Measurements from ENCODE around the gene CNDP2. TPM values are rescaled to one million over a fixed set of nuclear protein-coding genes. Genes with fewer than 3 reads are reported as not detected.

CNDP2 gene
- total RNA-seq, 1 donor from 2014 or later, result 158 TPM

DNA sequence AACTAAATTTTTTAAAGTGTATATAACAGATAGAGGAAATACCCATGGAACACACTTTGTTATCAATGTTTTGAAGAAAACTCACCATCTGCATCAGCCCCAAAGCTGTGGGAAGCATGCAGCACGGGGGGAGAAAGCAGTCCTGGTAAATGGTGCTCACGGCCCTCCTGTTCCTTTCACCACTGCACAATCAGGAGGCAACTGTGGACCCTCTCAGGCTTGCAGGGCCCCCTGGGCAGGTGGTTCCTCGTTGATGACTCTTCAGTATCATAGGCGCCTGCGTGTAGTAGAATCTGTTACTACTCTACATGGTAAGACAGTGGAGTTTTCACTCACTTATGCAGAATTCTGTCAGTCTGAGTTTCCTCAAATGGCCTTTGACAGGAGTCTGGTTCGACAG lies 33.2 kb downstream of the CNDP2 start:
- H3K9me3 Mint-ChIP-seq, result no peaks in the 10 kb centered on the region
- no peaks in the 10 kb centered on the region for H3K4me1 Mint-ChIP-seq (ENCODE audit: low read depth)
- no peak for DNase-seq (ENCODE audit: low spot score)
- intact Hi-C loops (cut with micrococcal nuclease), result no loop called here
- no peak overlapping the region for H3K27ac Mint-ChIP-seq
- H3K4me3 Mint-ChIP-seq (ENCODE audit: low read depth), result no peak overlapping the region
- H3K27me3 Mint-ChIP-seq (ENCODE audit: low read depth), result peaks cover 18% of the 10 kb centered on the region
- no peaks in the 10 kb centered on the region for H3K36me3 Mint-ChIP-seq (ENCODE audit: low read depth)

DNA sequence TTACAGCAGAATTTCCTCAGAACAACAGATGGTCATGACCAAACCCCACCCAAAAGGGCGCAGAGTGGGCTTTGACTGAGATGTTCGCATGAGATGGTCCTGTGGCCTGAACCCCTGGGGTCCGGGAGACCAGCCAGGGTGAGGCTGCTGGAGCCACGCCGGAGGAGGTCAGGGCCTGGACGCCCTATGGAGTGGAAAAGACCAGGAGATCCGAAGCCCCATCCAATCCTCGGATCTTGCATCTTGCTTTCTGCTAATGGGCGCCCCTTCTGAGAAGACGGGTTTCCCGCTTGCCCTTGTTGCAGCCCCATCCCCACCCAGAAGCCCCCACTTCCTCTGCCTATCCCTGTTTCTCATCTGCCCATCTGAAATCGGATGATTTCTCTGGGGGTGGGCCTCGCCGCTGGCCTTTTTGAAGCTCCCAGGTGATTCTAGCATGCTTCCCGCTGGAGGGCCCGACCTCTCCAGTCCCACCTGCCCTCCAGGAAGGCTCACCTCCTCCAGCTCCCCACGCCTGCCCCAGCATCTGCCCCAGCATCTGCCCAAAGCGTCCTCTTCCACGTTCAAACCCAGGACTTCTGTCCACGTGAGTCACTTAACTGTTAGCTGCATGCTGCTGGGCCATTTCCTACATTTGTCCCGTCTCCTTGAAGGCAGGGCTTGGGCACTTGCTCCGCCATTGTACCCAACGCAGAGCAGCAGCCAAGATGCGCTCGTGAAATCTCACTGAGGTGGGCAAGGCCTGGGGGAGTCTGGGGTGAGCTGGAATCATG lies 33.8 kb downstream of the CNDP2 start:
- no peak for DNase-seq (ENCODE audit: low spot score)
- H3K27ac Mint-ChIP-seq, result no peak overlapping the region
- no peaks in the 10 kb centered on the region for H3K36me3 Mint-ChIP-seq (ENCODE audit: low read depth)
- peaks cover 18% of the 10 kb centered on the region for H3K27me3 Mint-ChIP-seq (ENCODE audit: low read depth)
- intact Hi-C loops (cut with micrococcal nuclease), result no loop called here
- no peaks in the 10 kb centered on the region for H3K9me3 Mint-ChIP-seq
- no peaks in the 10 kb centered on the region for H3K4me1 Mint-ChIP-seq (ENCODE audit: low read depth)
- no peak overlapping the region for H3K4me3 Mint-ChIP-seq (ENCODE audit: low read depth)

DNA sequence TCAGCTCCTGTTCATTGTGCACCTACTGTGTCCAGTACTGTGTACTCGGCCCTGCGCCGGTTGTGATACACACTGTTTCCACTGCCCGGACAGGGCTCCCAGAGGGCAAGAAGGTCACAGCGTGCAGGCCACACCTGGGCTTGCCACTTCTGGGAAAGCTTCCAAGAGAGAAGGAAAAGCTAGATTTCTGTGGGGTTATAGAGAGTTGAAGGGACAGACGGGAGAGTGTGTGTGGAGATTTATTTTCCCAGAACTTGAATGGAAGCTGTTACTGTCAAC lies 34.4 kb downstream of the CNDP2 start:
- Mint-ChIP-seq H3K36me3 (ENCODE audit: low read depth) (no peaks in the 10 kb centered on the region), H3K27ac (no peak overlapping the region), H3K27me3 (ENCODE audit: low read depth) (peaks cover 18% of the 10 kb centered on the region), H3K4me1 (ENCODE audit: low read depth) (no peaks in the 10 kb centered on the region), H3K9me3 (no peaks in the 10 kb centered on the region), H3K4me3 (ENCODE audit: low read depth) (no peak overlapping the region)
- intact Hi-C loops (cut with micrococcal nuclease), result no loop called here
- no peak for DNase-seq (ENCODE audit: low spot score)

DNA sequence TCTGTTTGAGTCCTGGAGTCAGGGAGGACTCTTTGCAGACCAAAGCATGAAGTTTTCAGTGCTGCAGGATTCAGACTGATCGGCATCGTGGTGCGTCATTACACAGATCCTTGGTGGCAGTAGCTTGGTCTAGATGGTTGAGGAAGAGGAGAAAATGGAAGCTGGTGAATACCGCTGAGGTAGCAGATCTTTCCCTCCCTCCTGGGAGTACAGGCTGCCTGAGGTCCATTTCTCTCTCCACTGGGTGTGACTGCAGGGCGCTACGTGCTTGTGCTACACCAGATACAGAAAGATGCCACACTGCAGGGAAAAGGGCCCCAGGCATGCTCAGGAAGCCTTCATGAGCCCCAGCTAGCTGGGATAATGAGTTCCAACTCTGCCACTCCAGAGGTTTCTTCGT lies 34.9 kb downstream of the CNDP2 start:
- Mint-ChIP-seq H3K27ac (no peak overlapping the region), H3K36me3 (ENCODE audit: low read depth) (no peaks in the 10 kb centered on the region), H3K4me1 (ENCODE audit: low read depth) (no peaks in the 10 kb centered on the region), H3K27me3 (ENCODE audit: low read depth) (peaks cover 18% of the 10 kb centered on the region), H3K9me3 (no peaks in the 10 kb centered on the region), H3K4me3 (ENCODE audit: low read depth) (no peak overlapping the region)
- DNase-seq (ENCODE audit: low spot score), result no peak
- intact Hi-C loops (cut with micrococcal nuclease), result no loop called here

DNA sequence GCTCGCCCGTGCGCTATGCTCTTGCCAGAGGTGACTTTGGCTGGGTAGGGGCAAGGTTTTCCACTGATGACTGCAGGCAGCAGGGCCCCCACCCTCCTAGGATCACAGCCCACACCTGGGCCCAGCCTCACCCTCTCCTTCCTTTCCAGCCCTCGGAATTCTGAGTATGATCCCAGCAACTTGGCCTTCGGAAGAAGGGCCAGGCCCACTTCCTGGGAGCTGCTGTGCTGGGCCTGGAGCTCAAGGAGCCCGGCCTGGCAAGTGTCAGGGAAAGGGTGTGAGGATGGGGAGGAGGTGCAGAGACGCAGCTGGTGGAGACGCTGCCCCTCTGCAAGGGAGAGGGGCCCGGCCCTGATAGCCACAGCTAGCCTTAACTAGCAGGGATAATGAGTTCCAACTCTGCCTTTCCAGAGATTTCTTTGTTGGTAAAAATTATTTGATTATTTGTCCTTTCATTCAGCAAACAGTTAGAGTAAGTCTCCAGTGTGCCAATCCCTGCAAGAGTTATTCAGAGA lies 36.4 kb downstream of the CNDP2 start:
- no peak for DNase-seq (ENCODE audit: low spot score)
- Mint-ChIP-seq H3K27me3 (ENCODE audit: low read depth) (peaks cover 15% of the 10 kb centered on the region), H3K4me3 (ENCODE audit: low read depth) (no peak overlapping the region), H3K36me3 (ENCODE audit: low read depth) (no peaks in the 10 kb centered on the region), H3K27ac (no peak overlapping the region), H3K9me3 (no peaks in the 10 kb centered on the region), H3K4me1 (ENCODE audit: low read depth) (no peaks in the 10 kb centered on the region)
- intact Hi-C loops (cut with micrococcal nuclease), result no loop called here

DNA sequence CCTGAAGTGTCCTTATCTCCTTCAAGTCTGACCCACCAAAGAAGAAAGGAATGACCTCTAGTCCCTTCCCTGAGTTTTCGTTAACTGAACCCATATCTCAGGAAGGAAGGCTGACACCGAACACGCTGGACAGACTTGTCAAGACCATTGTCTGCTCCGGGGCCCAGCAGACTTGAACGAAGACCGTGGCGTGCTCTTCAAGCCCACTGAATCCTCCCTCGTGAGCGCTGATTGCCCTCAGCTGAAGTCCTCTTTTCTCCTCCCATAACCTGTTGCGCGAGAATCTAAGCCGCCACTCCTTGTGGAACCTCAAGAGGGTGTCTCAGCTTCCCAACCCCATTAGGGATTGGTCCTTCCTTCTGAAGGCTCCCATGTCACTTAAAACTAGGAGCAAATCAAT lies 37.5 kb downstream of the CNDP2 start:
- Mint-ChIP-seq H3K9me3 (no peaks in the 10 kb centered on the region), H3K36me3 (ENCODE audit: low read depth) (no peaks in the 10 kb centered on the region), H3K4me3 (ENCODE audit: low read depth) (no peak overlapping the region), H3K4me1 (ENCODE audit: low read depth) (no peaks in the 10 kb centered on the region), H3K27me3 (ENCODE audit: low read depth) (peaks cover 12% of the 10 kb centered on the region), H3K27ac (no peak overlapping the region)
- DNase-seq (ENCODE audit: low spot score), result no peak
- intact Hi-C loops (cut with micrococcal nuclease), result no loop called here

DNA sequence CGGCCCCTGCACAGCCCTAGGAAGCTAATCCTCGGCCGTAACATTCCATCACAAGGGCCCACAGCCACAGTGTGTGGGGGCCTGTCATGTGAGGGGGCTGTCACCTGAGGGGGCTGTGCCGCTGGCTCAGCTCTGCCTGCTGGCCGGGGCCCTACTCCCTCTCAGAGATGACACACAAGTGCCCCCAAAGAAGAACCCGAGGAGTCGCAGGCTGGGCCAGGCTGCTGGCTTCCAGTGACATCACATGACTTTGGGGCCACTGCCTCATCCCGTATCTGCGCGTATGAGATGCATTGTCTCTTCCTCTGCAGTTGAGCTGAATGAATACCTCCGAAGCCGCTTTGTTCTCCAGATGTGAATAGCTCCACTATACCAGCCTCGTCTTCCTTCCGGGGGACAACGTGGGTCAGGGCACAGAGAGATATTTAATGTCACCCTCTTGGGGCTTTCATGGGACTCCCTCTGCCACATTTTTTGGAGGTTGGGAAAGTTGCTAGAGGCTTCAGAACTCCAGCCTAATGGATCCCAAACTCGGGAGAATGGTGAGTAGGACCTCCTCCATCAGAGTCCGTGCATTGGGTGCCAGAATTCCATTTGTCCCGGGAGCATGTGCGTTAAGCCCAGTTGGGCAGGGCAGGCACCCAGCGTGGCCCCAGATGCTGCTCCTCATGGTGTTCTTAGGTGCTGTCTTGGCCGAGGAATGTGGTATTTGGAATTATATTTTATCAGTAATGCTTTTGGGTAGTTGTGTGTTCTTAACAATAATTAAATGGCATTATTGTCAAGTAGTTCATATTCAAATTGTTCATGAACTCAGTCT lies 38.2 kb downstream of the CNDP2 start, which contains the start of gene CNDP1:
CNDP1 (plus strand) TSS at position 351 of the 820 bp plus-strand sequence; CDS start at position 519, 168 bp downstream.
- peaks cover 12% of the 10 kb centered on the region for H3K27me3 Mint-ChIP-seq (ENCODE audit: low read depth)
- no peaks in the 10 kb centered on the region for H3K9me3 Mint-ChIP-seq
- DNase-seq (ENCODE audit: low spot score), result no peak
- no peak within 1 kb of the TSS for H3K4me3 Mint-ChIP-seq (ENCODE audit: low read depth)
- H3K4me1 Mint-ChIP-seq (ENCODE audit: low read depth), result no peaks in the 10 kb centered on the region
- no peaks in the 10 kb centered on the region for H3K36me3 Mint-ChIP-seq (ENCODE audit: low read depth)
- no peak within 1 kb of the TSS for H3K27ac Mint-ChIP-seq
- intact Hi-C loops (cut with micrococcal nuclease), result no loop called here

DNA sequence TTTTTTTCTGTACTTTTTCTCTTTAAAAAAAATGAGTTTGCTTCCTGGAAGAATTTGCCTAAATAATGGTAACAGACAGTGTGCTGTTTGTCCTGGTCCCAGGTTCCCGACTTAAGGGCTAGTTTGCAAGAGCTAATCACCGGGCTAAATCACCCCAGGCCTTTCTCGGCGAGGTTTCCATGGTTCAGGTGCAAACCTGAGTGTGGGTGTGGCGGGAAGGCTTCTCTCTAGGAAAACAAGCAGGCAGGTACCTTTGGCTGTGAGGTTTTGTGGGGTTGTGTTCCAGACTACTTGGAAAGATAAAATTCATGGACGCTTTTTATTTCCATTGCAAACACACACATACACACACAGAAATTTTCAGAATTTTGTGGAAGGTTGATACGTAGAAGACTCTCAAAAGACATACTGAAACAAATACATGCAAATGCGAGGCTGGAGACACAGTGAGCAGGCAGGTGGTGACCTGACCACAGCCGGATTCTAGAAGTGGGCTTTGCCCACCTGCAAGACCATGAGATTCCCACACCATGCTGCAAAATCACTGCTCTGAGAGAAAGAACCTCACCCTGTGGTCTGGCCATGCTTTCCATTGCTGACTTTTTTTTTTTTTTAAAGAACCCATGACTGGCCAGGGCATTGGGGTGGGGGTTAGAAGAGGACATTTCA lies 39.0 kb downstream of the CNDP2 start:
- Mint-ChIP-seq H3K27ac (no peak overlapping the region), H3K9me3 (no peaks in the 10 kb centered on the region), H3K4me3 (ENCODE audit: low read depth) (no peak overlapping the region), H3K36me3 (ENCODE audit: low read depth) (no peaks in the 10 kb centered on the region), H3K27me3 (ENCODE audit: low read depth) (peaks cover 12% of the 10 kb centered on the region), H3K4me1 (ENCODE audit: low read depth) (no peaks in the 10 kb centered on the region)
- intact Hi-C loops (cut with micrococcal nuclease), result no loop called here
- DNase-seq (ENCODE audit: low spot score), result no peak

DNA sequence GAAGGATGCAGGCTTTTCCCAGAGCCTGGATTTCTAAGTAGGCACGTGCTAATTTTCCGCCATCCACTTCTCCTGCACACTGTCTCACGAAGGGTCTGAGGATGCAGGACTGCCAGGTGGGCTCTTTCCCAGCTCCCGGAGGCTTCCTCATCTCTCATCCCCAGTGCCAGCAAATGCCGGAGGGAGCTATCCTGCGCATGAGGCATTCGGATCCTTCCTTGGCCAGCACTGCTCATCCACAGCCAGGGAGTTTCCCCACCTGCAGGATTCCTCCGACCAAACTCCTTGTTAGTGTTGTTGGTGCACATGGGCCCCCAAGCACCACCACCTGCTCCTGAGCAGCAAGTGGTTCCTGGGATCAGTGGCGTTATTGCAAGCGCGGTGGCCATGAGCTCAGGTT lies 43.1 kb downstream of the CNDP2 start:
- Mint-ChIP-seq H3K9me3 (no peaks in the 10 kb centered on the region), H3K27ac (no peak overlapping the region), H3K4me3 (ENCODE audit: low read depth) (no peak overlapping the region), H3K4me1 (ENCODE audit: low read depth) (no peaks in the 10 kb centered on the region), H3K36me3 (ENCODE audit: low read depth) (no peaks in the 10 kb centered on the region), H3K27me3 (ENCODE audit: low read depth) (peaks cover 8% of the 10 kb centered on the region)
- no peak for DNase-seq (ENCODE audit: low spot score)
- intact Hi-C loops (cut with micrococcal nuclease), result no loop called here

DNA sequence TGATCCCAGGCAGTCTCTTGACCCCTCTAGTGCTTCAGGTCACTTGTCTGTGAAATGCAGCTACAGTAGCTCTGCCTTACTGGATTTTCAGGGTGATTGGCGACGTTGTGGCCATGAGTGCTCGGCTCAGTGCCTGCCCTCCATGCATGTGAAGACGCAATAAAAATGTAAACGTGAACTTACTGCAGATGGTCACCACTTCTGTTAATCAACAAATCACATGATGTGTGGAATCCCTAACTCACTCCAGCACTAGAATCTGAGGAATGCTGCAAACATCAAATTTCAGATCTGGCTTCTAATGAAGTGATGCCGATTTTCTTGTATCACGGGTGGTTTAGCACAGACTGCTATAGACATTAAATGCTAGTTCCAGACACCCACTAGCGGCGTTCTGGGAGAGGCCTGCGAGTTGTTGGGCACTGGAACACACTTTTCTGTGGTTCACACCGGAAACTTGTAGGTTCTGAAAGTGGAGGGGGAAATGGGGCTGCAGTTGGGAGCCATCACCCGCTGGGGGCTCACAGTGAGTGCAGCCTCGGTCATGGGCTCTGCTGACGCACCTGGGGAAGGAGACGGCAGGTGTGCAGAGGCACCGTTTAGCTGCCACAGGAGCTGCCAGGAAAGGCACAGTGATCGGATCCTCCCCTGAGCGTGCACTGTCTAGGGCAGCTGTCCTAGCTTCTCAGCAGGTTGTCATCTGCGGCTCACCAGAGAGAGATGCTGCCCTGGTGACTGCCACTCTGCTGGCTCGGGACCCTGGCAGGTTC lies 44.7 kb downstream of the CNDP2 start:
- H3K4me3 Mint-ChIP-seq (ENCODE audit: low read depth), result no peak overlapping the region
- no peaks in the 10 kb centered on the region for H3K4me1 Mint-ChIP-seq (ENCODE audit: low read depth)
- H3K27me3 Mint-ChIP-seq (ENCODE audit: low read depth), result peaks cover 8% of the 10 kb centered on the region
- intact Hi-C loops (cut with micrococcal nuclease), result no loop called here
- DNase-seq (ENCODE audit: low spot score), result no peak
- no peaks in the 10 kb centered on the region for H3K36me3 Mint-ChIP-seq (ENCODE audit: low read depth)
- no peaks in the 10 kb centered on the region for H3K9me3 Mint-ChIP-seq
- no peak overlapping the region for H3K27ac Mint-ChIP-seq

DNA sequence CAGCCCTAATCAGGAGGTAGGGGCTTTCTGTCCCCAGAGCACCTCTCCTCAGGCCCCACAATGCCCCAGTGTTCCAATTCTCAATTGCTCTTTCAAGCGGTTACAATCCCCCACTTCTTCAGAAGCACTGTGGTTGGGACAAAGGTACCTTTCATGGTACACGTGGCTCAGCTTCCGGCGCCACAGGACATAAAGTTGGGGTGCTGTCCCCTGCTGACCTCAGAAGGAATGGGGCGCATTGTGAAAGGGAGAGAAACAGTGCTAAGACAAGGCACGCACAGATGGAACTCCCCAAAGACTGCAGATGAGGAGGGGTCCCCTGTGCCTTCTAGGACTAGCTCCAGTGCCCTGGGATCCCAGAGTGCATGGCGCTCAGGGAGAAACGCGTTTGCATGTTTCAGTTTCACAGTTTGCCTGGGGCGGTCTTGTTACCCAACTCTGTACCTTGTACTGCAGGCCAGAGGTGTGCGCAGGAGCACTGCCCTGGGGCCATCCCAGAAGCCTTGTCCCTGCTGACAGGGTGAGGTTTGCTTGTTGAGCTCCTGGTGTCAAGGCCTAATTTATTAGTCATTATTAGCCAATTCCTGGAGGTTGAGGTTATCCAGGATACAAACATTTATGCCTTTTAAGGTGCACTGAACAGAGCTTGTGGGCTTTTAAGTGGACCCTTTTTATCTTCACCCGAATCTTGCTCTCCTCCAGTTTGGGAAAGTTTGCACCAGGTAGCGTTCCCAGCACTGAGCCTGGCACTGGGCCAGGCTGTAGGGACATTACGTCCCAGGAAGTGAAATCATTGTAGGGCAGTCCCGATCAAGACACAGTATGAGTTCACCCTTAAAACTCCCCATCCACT lies 45.8 kb downstream of the CNDP2 start:
- peaks cover 4% of the 10 kb centered on the region for H3K27me3 Mint-ChIP-seq (ENCODE audit: low read depth)
- no peaks in the 10 kb centered on the region for H3K9me3 Mint-ChIP-seq
- H3K4me1 Mint-ChIP-seq (ENCODE audit: low read depth), result no peaks in the 10 kb centered on the region
- no peaks in the 10 kb centered on the region for H3K36me3 Mint-ChIP-seq (ENCODE audit: low read depth)
- H3K4me3 Mint-ChIP-seq (ENCODE audit: low read depth), result no peak overlapping the region
- intact Hi-C loops (cut with micrococcal nuclease), result no loop called here
- no peak overlapping the region for H3K27ac Mint-ChIP-seq
- DNase-seq (ENCODE audit: low spot score), result no peak

DNA sequence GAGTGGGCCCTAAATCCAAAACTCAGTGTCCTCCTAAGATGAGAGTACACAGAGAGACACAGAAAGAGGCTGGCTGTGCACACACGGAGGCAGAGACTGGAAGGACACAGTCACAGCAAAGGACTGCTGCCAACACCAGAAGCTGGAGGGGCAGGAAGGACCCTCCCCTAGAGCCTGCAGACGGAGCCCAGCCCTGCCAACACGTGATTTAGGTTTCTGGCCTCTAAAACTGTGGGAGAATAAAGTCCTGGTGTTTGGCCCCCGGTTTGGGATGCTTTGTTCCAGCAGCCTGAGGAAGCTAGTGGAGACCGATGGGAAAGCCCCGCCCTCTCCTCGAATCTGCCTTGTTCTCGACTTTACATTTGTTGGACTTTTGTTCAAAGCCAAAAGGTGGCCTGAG lies 48.7 kb downstream of the CNDP2 start:
- H3K27me3 Mint-ChIP-seq (ENCODE audit: low read depth), result peaks cover 3% of the 10 kb centered on the region
- intact Hi-C loops (cut with micrococcal nuclease), result no loop called here
- no peak overlapping the region for H3K27ac Mint-ChIP-seq
- no peaks in the 10 kb centered on the region for H3K4me1 Mint-ChIP-seq (ENCODE audit: low read depth)
- H3K4me3 Mint-ChIP-seq (ENCODE audit: low read depth), result no peak overlapping the region
- peaks cover 10% of the 10 kb centered on the region for H3K9me3 Mint-ChIP-seq
- no peaks in the 10 kb centered on the region for H3K36me3 Mint-ChIP-seq (ENCODE audit: low read depth)
- no peak for DNase-seq (ENCODE audit: low spot score)
